HG03108 (cell line): ENCODE measurements around the gene PRKAG2.

Experiments
- ATAC-seq: cut with Tn5 transposase; IDR thresholded peaks from one replicate; pipeline ENCODE4 v1.9.1; 2021; ENCODE audit warnings: moderate library complexity; ENCODE audit not compliant: unreplicated experiment

PRKAG2 gene

GRCh38 chr7:151821226-151821625, 55.7 kb downstream of the PRKAG2 start:
- ATAC-seq: no peak

- ATAC-seq: no peak
Observed at GRCh38 chr7:151820491-151821105, 56.3 kb downstream of the PRKAG2 start.

GRCh38 chr7:151819866-151820265, 57.0 kb downstream of the PRKAG2 start:
- ATAC-seq: no peak

GRCh38 chr7:151818674-151819519, 58.0 kb downstream of the PRKAG2 start:
- ATAC-seq: no peak

GRCh38 chr7:151817981-151818673, 58.8 kb downstream of the PRKAG2 start:
- no peak for ATAC-seq

- ATAC-seq: no peak
Observed at GRCh38 chr7:151817315-151817690, 59.6 kb downstream of the PRKAG2 start.

- no peak for ATAC-seq
Observed at GRCh38 chr7:151816562-151817314, 60.2 kb downstream of the PRKAG2 start.

GRCh38 chr7:151815419-151815818, 61.5 kb downstream of the PRKAG2 start:
- no peak for ATAC-seq

- no peak for ATAC-seq
Observed at GRCh38 chr7:151814400-151815009, 62.4 kb downstream of the PRKAG2 start.

GRCh38 chr7:151813997-151814396, 62.9 kb downstream of the PRKAG2 start:
- no peak for ATAC-seq

- no peak for ATAC-seq
Observed at GRCh38 chr7:151813445-151813844, 63.5 kb downstream of the PRKAG2 start.

- no peak for ATAC-seq
Observed at GRCh38 chr7:151812967-151813366, 63.9 kb downstream of the PRKAG2 start.

- no peak for ATAC-seq
Observed at GRCh38 chr7:151810441-151811232, 66.3 kb downstream of the PRKAG2 start.

GRCh38 chr7:151809864-151810170, 67.1 kb downstream of the PRKAG2 start:
- ATAC-seq: no peak

- no peak for ATAC-seq
Observed at GRCh38 chr7:151809146-151809863, 67.6 kb downstream of the PRKAG2 start.

GRCh38 chr7:151808400-151809145, 68.3 kb downstream of the PRKAG2 start:
- ATAC-seq: no peak

- no peak for ATAC-seq
Observed at GRCh38 chr7:151807846-151808245, 69.1 kb downstream of the PRKAG2 start.

GRCh38 chr7:151806952-151807775, 69.8 kb downstream of the PRKAG2 start:
- ATAC-seq: no peak
